H1 (cell line): ENCODE results near the gene DIP2C. TPM values are rescaled to one million over a fixed set of nuclear protein-coding genes. Genes with fewer than 3 reads are reported as not detected.

ENCODE experiments used
- CTCF ChIA-PET: fragments of 300-600 bp; sonication (Branson Sonifier 250); formaldehyde crosslinking; loops from one replicate; lab custom pipeline; 2021; ENCODE audit not compliant: partially characterized antibody; lab: Charles Lee
- POLR2A ChIA-PET: fragments of 300-600 bp; sonication (Branson Sonifier 250); formaldehyde crosslinking; loops from one replicate; lab custom pipeline; 2021; ENCODE audit warnings: inconsistent platforms; ENCODE audit not compliant: partially characterized antibody; lab: Charles Lee
- DNase-seq, 2 experiments: peaks; one replicate each; pipeline versions ENCODE4 v3.0.0 to v3.0.0-alpha.2; 2010 to 2022; ENCODE audit warnings: low spot score in 2 of 2, low read depth in 1 of 2, mixed read lengths in 1 of 2
- FAIRE-seq: peaks from 2 replicates; lab custom pipeline; 2011; peaks lifted over from hg19 to GRCh38; lab: Jason Lieb, UNC
- H2AFZ ChIP-seq: 2 replicates; pipeline ENCODE4 v1.8.1; 2012; ENCODE audit warnings: low read length, inconsistent platforms
- H2AK5ac ChIP-seq: 2 replicates; pipeline ENCODE4 v1.6.1; 2013; ENCODE audit warnings: low read depth, low read length
- H2BK120ac ChIP-seq: replicated peaks from 2 replicates; pipeline ENCODE3; 2013; ENCODE audit warnings: low read depth, low read length, inconsistent platforms
- H2BK12ac ChIP-seq: 2 replicates; pipeline ENCODE4 v1.6.1; 2013; ENCODE audit warnings: low read depth, low read length
- H2BK15ac ChIP-seq: 2 replicates; pipeline ENCODE4 v1.6.1; 2013; ENCODE audit warnings: low read length
- H2BK20ac ChIP-seq: 2 replicates; pipeline ENCODE4 v1.6.1; 2013; ENCODE audit warnings: low read length
- H2BK5ac ChIP-seq: 2 replicates; pipeline ENCODE4 v1.6.1; 2013; ENCODE audit warnings: low read depth, low read length
- H3K14ac ChIP-seq: 2 replicates; pipeline ENCODE4 v1.6.1; 2013; ENCODE audit warnings: inconsistent platforms; ENCODE audit not compliant: insufficient read length
- H3K18ac ChIP-seq: 2 replicates; pipeline ENCODE4 v1.6.1; 2013; ENCODE audit warnings: low read length; ENCODE audit errors: extremely low read depth
- H3K23ac ChIP-seq: 2 replicates; pipeline ENCODE4 v1.6.1; 2013; ENCODE audit warnings: inconsistent platforms; ENCODE audit not compliant: insufficient read length
- H3K23me2 ChIP-seq: 2 replicates; pipeline ENCODE4 v1.6.1; 2013; ENCODE audit warnings: low read depth, low read length
- H3K27ac ChIP-seq: 2 replicates; pipeline ENCODE4 v1.6.1; 2011; ENCODE audit warnings: low read depth, low read length, inconsistent platforms
- H3K27me3 ChIP-seq, 4 experiments: replicated peaks in 1 of 4; 1 replicate in 1 of 4; 2 replicates in 3 of 4; pipeline versions ENCODE4 v1.6.1 to v1.8.1; 2011 to 2013; ENCODE audit warnings: low read length in 3 of 4, mild to moderate bottlenecking in 3 of 4, inconsistent platforms in 2 of 4, mixed read lengths in 2 of 4, moderate library complexity in 1 of 4; ENCODE audit not compliant: control insufficient read depth in 3 of 4, insufficient read depth in 3 of 4; ENCODE audit errors: extremely low read depth in 1 of 4
- H3K36me3 ChIP-seq, 4 experiments: 2 replicates each; pipeline versions ENCODE4 v1.6.1 to v1.8.1; 2011 to 2013; ENCODE audit warnings: mild to moderate bottlenecking in 4 of 4, low read length in 3 of 4, moderate library complexity in 2 of 4, control low read depth in 1 of 4, inconsistent platforms in 1 of 4; ENCODE audit not compliant: insufficient read depth in 4 of 4, control insufficient read depth in 2 of 4
- H3K4ac ChIP-seq: replicated peaks from 2 replicates; pipeline ENCODE3; 2013; ENCODE audit warnings: low read length, low read depth, mixed read lengths, inconsistent platforms; ENCODE audit not compliant: insufficient read length
- H3K4me1 ChIP-seq, 4 experiments: replicated peaks in 1 of 4; 1 replicate in 1 of 4; 2 replicates in 3 of 4; pipeline versions ENCODE4 v1.6.1 to v1.8.1; 2011 to 2013; ENCODE audit warnings: low read length in 3 of 4, inconsistent platforms in 2 of 4, mixed read lengths in 1 of 4; ENCODE audit not compliant: insufficient read depth in 4 of 4, control insufficient read depth in 3 of 4
- H3K4me2 ChIP-seq, 2 experiments: 2 replicates each; pipeline versions ENCODE4 v1.6.1 to v1.8.1; 2011 to 2013; ENCODE audit warnings: low read depth in 2 of 2, low read length in 2 of 2, control low read depth in 1 of 2, inconsistent platforms in 1 of 2, mild to moderate bottlenecking in 1 of 2; ENCODE audit not compliant: insufficient read depth in 1 of 2
- H3K4me3 ChIP-seq, 4 experiments: fragments of 200-600, 300-600 bp in 1 of 4; sonication (generic), shearing (Covaris generic), sonication (Bioruptor Twin) in 1 of 4; 2 replicates each; pipeline versions ENCODE4 v1.5.1 to v1.8.1; 2011 to 2016; ENCODE audit warnings: low read length in 4 of 4, low read depth in 3 of 4, control low read depth in 2 of 4, inconsistent platforms in 2 of 4, mild to moderate bottlenecking in 2 of 4, mixed read lengths in 1 of 4, moderate library complexity in 1 of 4; ENCODE audit not compliant: insufficient read depth in 2 of 4; ENCODE audit errors: extremely low read depth in 1 of 4
- H3K56ac ChIP-seq: replicated peaks from 2 replicates; pipeline ENCODE3; 2013; ENCODE audit warnings: low read depth, mild to moderate bottlenecking, mixed read lengths, low read length, inconsistent platforms; ENCODE audit not compliant: insufficient read length
- H3K79me1 ChIP-seq: 2 replicates; pipeline ENCODE4 v1.6.1; 2013; ENCODE audit warnings: low read depth, low read length, control low read depth
- H3K79me2 ChIP-seq, 2 experiments: 2 replicates each; pipeline versions ENCODE4 v1.6.1 to v1.8.1; 2012 to 2013; ENCODE audit warnings: low read length in 2 of 2, mild to moderate bottlenecking in 2 of 2, inconsistent platforms in 1 of 2; ENCODE audit not compliant: insufficient read depth in 2 of 2, control insufficient read depth in 1 of 2
- H3K9ac ChIP-seq, 4 experiments: replicated peaks in 1 of 4; 1 replicate in 1 of 4; 2 replicates in 3 of 4; pipeline versions ENCODE4 v1.6.1 to v1.8.1; 2011 to 2013; ENCODE audit warnings: low read depth in 3 of 4, low read length in 3 of 4, control low read depth in 2 of 4, mild to moderate bottlenecking in 2 of 4, moderate library complexity in 2 of 4, inconsistent platforms in 1 of 4; ENCODE audit errors: extremely low read depth in 1 of 4
- H3K9me3 ChIP-seq, 2 experiments: 2 replicates each; pipeline versions ENCODE4 v1.6.1 to v1.8.1; 2012 to 2013; ENCODE audit warnings: mild to moderate bottlenecking in 2 of 2, moderate library complexity in 2 of 2, control low read depth in 1 of 2, inconsistent platforms in 1 of 2, low read depth in 1 of 2, low read length in 1 of 2, mixed read lengths in 1 of 2; ENCODE audit not compliant: insufficient read depth in 2 of 2
- H4K20me1 ChIP-seq, 2 experiments: replicated peaks in 1 of 2; 2 replicates each; pipeline versions ENCODE3 to v1.8.1; 2011 to 2013; ENCODE audit warnings: inconsistent platforms in 2 of 2, low read length in 2 of 2, mild to moderate bottlenecking in 1 of 2; ENCODE audit not compliant: insufficient read depth in 2 of 2, control insufficient read depth in 1 of 2
- H4K5ac ChIP-seq: 2 replicates; pipeline ENCODE4 v1.6.1; 2013; ENCODE audit warnings: low read length, low read depth, mixed read lengths, inconsistent platforms; ENCODE audit not compliant: insufficient read length
- H4K8ac ChIP-seq: 2 replicates; pipeline ENCODE4 v1.8.0; 2013; ENCODE audit warnings: mild to moderate bottlenecking, moderate library complexity, low read length, inconsistent platforms; ENCODE audit not compliant: insufficient read depth; ENCODE audit errors: extremely low read depth
- H4K91ac ChIP-seq: replicated peaks from 2 replicates; pipeline ENCODE3; 2013; ENCODE audit warnings: low read length, mixed read lengths, inconsistent platforms; ENCODE audit not compliant: insufficient read length
- ATF3 ChIP-seq: IDR thresholded peaks from 2 replicates; pipeline ENCODE4 v1.6.1; 2011; ENCODE audit warnings: low read depth, mild to moderate bottlenecking, low read length; ENCODE audit not compliant: insufficient read depth
- BRCA1 ChIP-seq: IDR thresholded peaks from 2 replicates; pipeline ENCODE4 v1.6.1; 2012; ENCODE audit warnings: low read depth, low read length, improper control_type of control experiment
- CEBPB ChIP-seq: IDR thresholded peaks from 2 replicates; pipeline ENCODE4 v1.6.1; 2012; ENCODE audit warnings: low read depth, low read length
- EZH2 ChIP-seq: fragments of 200-600 bp; sonication (generic); IDR thresholded peaks from 2 replicates; pipeline ENCODE4 v1.7.1; 2012; ENCODE audit warnings: low read depth, mild to moderate bottlenecking, moderate library complexity, low read length, inconsistent platforms; ENCODE audit not compliant: severe bottlenecking
- HDAC2 ChIP-seq, 2 experiments: fragments of 300-600 bp in 1 of 2; sonication (generic) in 1 of 2; IDR thresholded peaks; 2 replicates each; pipeline ENCODE4 v1.6.1; 2011 to 2012; ENCODE audit warnings: low read depth in 2 of 2, low read length in 2 of 2, mild to moderate bottlenecking in 2 of 2, moderate library complexity in 2 of 2, borderline replicate concordance in 1 of 2, inconsistent platforms in 1 of 2
- HDAC6 ChIP-seq: IDR thresholded peaks from one replicate; pipeline ENCODE4 v1.7.1; 2012; ENCODE audit warnings: low read depth, mild to moderate bottlenecking, inconsistent platforms, low read length, moderate library complexity
- JUND ChIP-seq: IDR thresholded peaks from 2 replicates; pipeline ENCODE4 v1.6.1; 2011; ENCODE audit warnings: mild to moderate bottlenecking, improper control_type of control experiment, low read length
- NANOG ChIP-seq: IDR thresholded peaks from 2 replicates; pipeline ENCODE4 v1.6.1; 2011; ENCODE audit warnings: low read length, low read depth, mild to moderate bottlenecking, inconsistent platforms; ENCODE audit not compliant: insufficient read depth, poor library complexity, severe bottlenecking
- POLR2AphosphoS5 ChIP-seq: IDR thresholded peaks from 2 replicates; pipeline ENCODE4 v1.6.1; 2011; ENCODE audit warnings: low read depth, low read length
- SAP30 ChIP-seq: fragments of 300-600 bp; sonication (generic); IDR thresholded peaks from 2 replicates; pipeline ENCODE4 v1.7.1; 2012; ENCODE audit warnings: low read length, moderate library complexity, mild to moderate bottlenecking, inconsistent platforms; ENCODE audit not compliant: insufficient read depth, insufficient replicate concordance
- SIX5 ChIP-seq: IDR thresholded peaks from 2 replicates; pipeline ENCODE4 v1.6.1; 2011; ENCODE audit warnings: mild to moderate bottlenecking, low read depth, low read length
- SUZ12 ChIP-seq: fragments of 200-600 bp; sonication (generic); IDR thresholded peaks from 2 replicates; pipeline ENCODE4 v1.6.1; 2012; ENCODE audit warnings: mild to moderate bottlenecking, inconsistent platforms, low read length, moderate library complexity, mixed read lengths
- TBP ChIP-seq: IDR thresholded peaks from 2 replicates; pipeline ENCODE4 v1.6.1; 2011; ENCODE audit warnings: low read depth, low read length, improper control_type of control experiment
- ZNF274 ChIP-seq: IDR thresholded peaks from 2 replicates; pipeline ENCODE4 v1.7.0; 2012; ENCODE audit warnings: low read length, borderline replicate concordance; ENCODE audit errors: extremely low read depth
- WGBS, 2 experiments: shearing (Covaris generic) in 1 of 2; methylation state at CpG; one replicate each; pipeline versions ENCODE4 v1.1.6 to v1.1.7; 2013 to 2015; ENCODE audit warnings: low lambda C conversion rate in 2 of 2, mixed read lengths in 2 of 2, inconsistent platforms in 1 of 2, low coverage in 1 of 2, missing lambda C conversion rate in 1 of 2; ENCODE audit not compliant: insufficient replicate concordance in 2 of 2, insufficient coverage in 1 of 2, insufficient read length in 1 of 2; ENCODE audit errors: extremely low coverage in 1 of 2, missing lambda C conversion rate in 1 of 2; 5-methylcytosine and 5-hydroxymethylcytosine counted together
- polyA plus RNA-seq, 7 experiments: library from polyadenylated mRNA; depleted of rRNA in 3 of 7; stranded (reverse) in 5 of 7; unstranded in 2 of 7; fragments of >200 nt in 5 of 7; fragments of 200-250 nt in 2 of 7; gene quantifications; 1 replicate in 5 of 7; 2 replicates in 1 of 7; 4 replicates in 1 of 7; pipeline versions ENCODE4 v1.2.1 to v1.2.3, GENCODE V29; 2011 to 2013; ENCODE audit warnings: missing spikeins in 2 of 7, mixed read lengths in 2 of 7
- total RNA-seq: library from RNA; stranded (reverse); fragmentation: NEBNext Ultra II Directional; extraction: Animal tissue kit (Norgen Biotek cat#: 25700); gene quantifications from 2 replicates; pipeline ENCODE4 v1.2.1, GENCODE V29; 2021

DIP2C gene
- total and polyA plus RNA-seq, 2 of the 8 experiments (the other 6 are each of a cell fraction or from before 2014, with no cell fraction given): 3.8 to 9.3 TPM

- WGBS, 2 experiments: 90% methylated on average over 18 of the region's 18 CpGs; no CpG with 5 or more reads in 1 of the 2 experiments
- Histone ChIP-seq H3K23me2 (peaks cover 2% of the 10 kb centered on the region; the same call in 1 of the 2 replicates), H3K27ac (no peak overlapping the region), H3K4me2 (no peak overlapping the region), H3K23ac (no peak overlapping the region), H4K91ac (no peak overlapping the region), H4K8ac (no peak overlapping the region; the same call in 1 of the 2 replicates), H2BK5ac (no peak overlapping the region), H3K56ac (no peak overlapping the region), H3K36me3 (no peaks in the 10 kb centered on the region), H2BK15ac (no peak overlapping the region), H3K4ac (no peak overlapping the region), H3K14ac (no peak overlapping the region), H3K79me2 (no peaks in the 10 kb centered on the region; a peak in 1 of 4 replicates), H2BK120ac (no peak overlapping the region), H3K4me1 (no peaks in the 10 kb centered on the region), H2AFZ (no peak overlapping the region), H3K27me3 (no peaks in the 10 kb centered on the region), H3K18ac (no peak overlapping the region), H2AK5ac (no peak overlapping the region), H4K20me1 (peaks cover 4 to 7% of the 10 kb centered on the region in 2 experiments), H3K9ac (no peak overlapping the region), H2BK12ac (no peak overlapping the region), H3K4me3 (no peak overlapping the region), H2BK20ac (no peak overlapping the region), H3K79me1 (peaks cover 6% of the 10 kb centered on the region), H3K9me3 (no peaks in the 10 kb centered on the region), H4K5ac (no peak overlapping the region)
- FAIRE-seq (no peak), DNase-seq (no peak)
- TF ChIP-seq CEBPB (no peak), BRCA1 (no peak), TBP (no peak), POLR2AphosphoS5 (no peak), ZNF274 (no peak), HDAC6 (no peak), NANOG (no peak), SUZ12 (no peak), ATF3 (no peak), EZH2 (no peak), SIX5 (no peak), JUND (no peak), SAP30 (no peak), HDAC2 (IDR thresholded peaks at IDR 0.05; ENCODE audit: borderline replicate concordance in 1 of 2, low read depth in 2 of 2, low read length in 2 of 2) (no peak)
- ChIA-PET CTCF (interaction anchor here (2.0 kb wide), 1 partner anchor 257 kb away, joined by 5 read pairs; no protein-coding TSS in a partner anchor), POLR2A (no interaction called here)
Observed at GRCh38 chr10:531541-531940, 157.9 kb downstream of the DIP2C start.
